K562 (cell line): ENCODE results near the gene IGFBP4. TPM values are rescaled to one million over a fixed set of nuclear protein-coding genes. Genes with fewer than 3 reads are reported as not detected.

Experiments used
- ATAC-seq: fragments of 200-7000 bp; cut with Tn5 transposase; 3 replicates; pipeline ENCODE4 v1.9.1; 2020; ENCODE audit warnings: moderate library complexity
- BruUV-seq: library from RNA; stranded (reverse); fragments of 400-500 nt; replicated peaks from 2 replicates; lab custom pipeline; 2021; lab: Mats Ljungman, UMichigan
- CTCF ChIA-PET: fragments of 300-600 bp; formaldehyde crosslinking; extraction: SDS; loops from one replicate; lab custom pipeline; 2021; ENCODE audit warnings: low intra/inter-chr PET ratio; lab: Yijun Ruan, JAX
- POLR2A ChIA-PET: fragments of 300-600, 350-650 bp; sonication (Branson Sonifier 250); formaldehyde crosslinking; extraction: SDS; loops from one replicate; lab custom pipeline; 2021; ENCODE audit warnings: antibody characterized with exemption, inconsistent platforms; lab: Yijun Ruan, JAX
- DNase-seq, 4 experiments: peaks; one replicate each; pipeline versions ENCODE4 v3.0.0 to v3.0.0-alpha.2; 2011 to 2018; ENCODE audit warnings: low spot score in 3 of 4, mixed read lengths in 3 of 4; ENCODE audit errors: extremely low read depth in 1 of 4
- FAIRE-seq: peaks from 2 replicates; lab custom pipeline; 2011; peaks lifted over from hg19 to GRCh38; lab: Jason Lieb, UNC
- H2AFZ ChIP-seq: 2 replicates; pipeline ENCODE4 v1.6.0; 2011; ENCODE audit warnings: low read depth, low read length, control low read depth, inconsistent platforms
- H3K27ac ChIP-seq: fragments of 200-600 bp; 3 replicates; pipeline ENCODE4 v1.8.0; 2011; ENCODE audit warnings: low read depth, mild to moderate bottlenecking, control low read depth, inconsistent platforms, low read length, moderate library complexity, mixed read lengths; ENCODE audit errors: extremely low read depth
- H3K27me3 ChIP-seq, 2 experiments: fragments of 300-600 bp in 1 of 2; 2 replicates in 1 of 2; 3 replicates in 1 of 2; pipeline versions ENCODE4 v1.6.0 to v1.8.0; 2011; ENCODE audit warnings: inconsistent platforms in 2 of 2, low read length in 2 of 2, mild to moderate bottlenecking in 1 of 2, mixed read lengths in 1 of 2, moderate library complexity in 1 of 2; ENCODE audit not compliant: control insufficient read depth in 2 of 2, insufficient read depth in 2 of 2
- H3K36me3 ChIP-seq: fragments of 300-600 bp; 3 replicates; pipeline ENCODE4 v1.8.0; 2011; ENCODE audit warnings: mild to moderate bottlenecking, low read length, inconsistent platforms; ENCODE audit not compliant: control insufficient read depth, insufficient read depth
- H3K4me1 ChIP-seq, 2 experiments: fragments of 200-600 bp in 1 of 2; replicated peaks in 1 of 2; 2 replicates in 1 of 2; 3 replicates in 1 of 2; pipeline versions ENCODE4 v1.5.1 to v1.8.0; 2011; ENCODE audit warnings: inconsistent platforms in 2 of 2, low read length in 2 of 2, mild to moderate bottlenecking in 1 of 2, mixed read lengths in 1 of 2, moderate library complexity in 1 of 2; ENCODE audit not compliant: control insufficient read depth in 2 of 2, insufficient read depth in 2 of 2
- H3K4me2 ChIP-seq: 2 replicates; pipeline ENCODE4 v1.6.1; 2011; ENCODE audit warnings: low read length, control low read depth, inconsistent platforms, mixed read lengths; ENCODE audit not compliant: insufficient read depth
- H3K4me3 ChIP-seq: fragments of 200-600 bp; sonication (generic), shearing (Covaris generic); 2 replicates; pipeline ENCODE4 v1.5.1; 2016; ENCODE audit warnings: control low read depth, inconsistent platforms
- H3K79me2 ChIP-seq: fragments of 200-600 bp; 3 replicates; pipeline ENCODE4 v1.8.0; 2011; ENCODE audit warnings: low read length, inconsistent platforms; ENCODE audit not compliant: control insufficient read depth, insufficient read depth
- H3K9ac ChIP-seq, 2 experiments: 2 replicates each; pipeline versions ENCODE4 v1.6.0 to v1.6.1; 2011; ENCODE audit warnings: low read depth in 2 of 2, low read length in 2 of 2, control low read depth in 1 of 2, inconsistent platforms in 1 of 2, mild to moderate bottlenecking in 1 of 2, mixed read lengths in 1 of 2; ENCODE audit not compliant: insufficient read depth in 1 of 2
- H3K9me1 ChIP-seq: one replicate; pipeline ENCODE4 v1.6.0; 2011; ENCODE audit warnings: inconsistent platforms, mild to moderate bottlenecking, low read length, moderate library complexity; ENCODE audit not compliant: control insufficient read depth, insufficient read depth
- H3K9me3 ChIP-seq: replicated peaks from 2 replicates; pipeline ENCODE4 v1.5.1; 2011; ENCODE audit warnings: low read depth, low read length, inconsistent platforms; ENCODE audit not compliant: control insufficient read depth, insufficient read depth
- H4K20me1 ChIP-seq: replicated peaks from 2 replicates; pipeline ENCODE4 v1.6.1; 2011; ENCODE audit warnings: low read length, inconsistent platforms, mixed read lengths; ENCODE audit not compliant: control insufficient read depth, insufficient read depth
- NFIC ChIP-seq: fragments of 450-650 bp; IDR thresholded peaks from 2 replicates; pipeline ENCODE4 v1.6.1; 2017; ENCODE audit warnings: mild to moderate bottlenecking, inconsistent platforms
- SRF ChIP-seq, 2 experiments: fragments of 250-450, 450-650 bp in 1 of 2; sonication (Bioruptor Pico) in 1 of 2; sonication (generic) in 1 of 2; formaldehyde crosslinking; IDR thresholded peaks; 2 replicates each; pipeline versions ENCODE4 v1.5.0 to v1.5.1; 2020 to 2022; ENCODE audit warnings: mild to moderate bottlenecking in 1 of 2, missing genetic modification reagents in 1 of 2
- WGBS: fragments of 100-300 bp; shearing (Covaris generic); methylation state at CpG from one replicate; pipeline ENCODE4 v1.1.6; 2016; ENCODE audit warnings: low coverage, mixed read lengths; ENCODE audit not compliant: insufficient coverage; ENCODE audit errors: missing lambda C conversion rate; 5-methylcytosine and 5-hydroxymethylcytosine counted together
- in situ Hi-C: fragments of 300-500 bp; cut with MboI; formaldehyde crosslinking; loops from 4 replicates; pipeline ENCODE4 v1.15.0; 2018; ENCODE audit warnings: inconsistent platforms, mixed read lengths
- intact Hi-C: fragments of 100-400 bp; cut with micrococcal nuclease; formaldehyde crosslinking; loops from 2 replicates; pipeline ENCODE4 v1.14.2; 2022
- polyA plus RNA-seq, 8 experiments: library from polyadenylated mRNA; depleted of rRNA in 4 of 8; stranded (reverse) in 5 of 8; unstranded in 3 of 8; fragments of >200 nt; fragmentation: Nextera tagmentation in 2 of 8; fragmentation: Illumina TruSeq in 1 of 8; extraction: Ambion mirVana in 2 of 8; extraction: Trizol in 1 of 8; gene quantifications; 2 replicates each; pipeline versions ENCODE4 v1.2.1 to v1.2.3, GENCODE V29; 2011 to 2014; ENCODE audit warnings: inconsistent platforms in 1 of 8, missing spikeins in 1 of 8
- total RNA-seq, 7 experiments: library from RNA; depleted of rRNA in 6 of 7; stranded (reverse); fragments of >200 nt in 6 of 7; fragmentation: Illumina TruSeq in 2 of 7; extraction: Trizol in 2 of 7; gene quantifications; 2 replicates each; pipeline versions ENCODE4 v1.2.1 to v1.2.3, GENCODE V29; 2011 to 2021; ENCODE audit warnings: low replicate concordance in 1 of 7
- TF ChIP-seq, protein P1 (sequence below), 2 experiments: IDR thresholded peaks in 1 of 2; conservative IDR thresholded peaks in 1 of 2; 2 replicates each; pipeline ENCODE4 v1.6.1; 2016; ENCODE audit warnings: low read depth in 2 of 2, mild to moderate bottlenecking in 1 of 2, missing compliant biosample characterization in 1 of 2, missing genetic modification characterization in 1 of 2, moderate library complexity in 1 of 2
- TF ChIP-seq, protein P2 (sequence below): fragments of 250-450 bp; sonication (Bioruptor Pico); IDR thresholded peaks from 2 replicates; pipeline ENCODE4 v1.8.0; 2022; ENCODE audit warnings: moderate library complexity, mild to moderate bottlenecking, inconsistent platforms

Gene IGFBP4
- total and polyA plus RNA-seq, 9 of the 15 experiments (the other 6 are each of a cell fraction or from before 2014, with no cell fraction given), result 8.8 to 99.8 (median 18.6) TPM

DNA sequence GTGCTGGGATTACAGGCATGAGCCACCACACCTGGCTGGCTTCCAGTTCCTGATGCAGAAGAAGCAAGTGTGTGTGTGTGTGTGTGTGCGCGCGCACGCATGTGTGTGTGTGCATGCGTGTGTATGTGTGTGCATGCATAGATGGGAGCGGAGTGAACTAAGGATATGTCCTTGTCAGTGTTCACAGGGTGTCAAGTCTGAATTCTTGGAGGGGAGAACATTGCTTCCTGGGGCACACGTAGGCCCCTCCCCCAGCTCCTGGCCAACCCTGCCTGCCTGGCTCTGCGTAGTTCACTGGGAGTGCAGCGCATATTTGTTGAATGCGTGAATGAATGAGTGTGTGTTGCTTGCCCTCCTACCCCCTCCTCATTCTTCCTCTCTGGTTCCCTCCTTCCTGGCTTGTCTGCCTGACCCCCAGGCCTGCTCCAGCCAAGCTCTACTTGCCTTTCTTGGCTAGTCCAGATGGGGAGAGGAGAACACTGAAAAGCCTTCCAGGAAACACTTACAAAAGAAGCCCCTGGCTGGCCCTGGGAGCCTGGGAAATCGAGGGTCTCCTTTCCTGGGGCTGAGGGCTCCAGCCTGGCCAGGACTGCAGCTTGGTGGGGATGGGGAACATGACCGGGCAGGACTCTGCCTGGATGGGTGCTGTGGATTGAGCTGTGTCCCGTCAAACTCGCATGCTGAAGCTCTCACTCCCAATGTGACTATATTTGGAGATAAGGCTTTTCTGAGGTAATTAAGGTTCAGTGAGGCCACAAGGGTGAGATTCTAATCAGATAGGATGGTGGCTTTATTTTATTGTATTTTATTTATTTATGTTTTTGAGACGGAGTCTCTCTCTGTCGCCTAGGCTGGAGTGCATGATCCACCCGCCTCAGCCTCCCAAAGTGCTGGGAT lies 27.9 kb downstream of the IGFBP4 start:
- H3K9me3 ChIP-seq, result no peaks in the 10 kb centered on the region
- no peaks in the 10 kb centered on the region for H3K79me2 ChIP-seq
- H3K4me2 ChIP-seq, result no peak overlapping the region
- H3K9ac ChIP-seq, result peak overlapping the region in 1 of 2 experiments; percentile 80; a peak in 2 of 4 replicates
- ATAC-seq, result no peak
- 47% methylated on average over 14 of the region's 17 CpGs for WGBS
- peak overlapping the region; percentile 21 for H2AFZ ChIP-seq
- no peaks in the 10 kb centered on the region for H4K20me1 ChIP-seq
- CTCF ChIA-PET, result interaction anchor here (0.9 kb wide), 1 partner anchor 110 kb away, joined by 3 read pairs; no protein-coding TSS in a partner anchor
- POLR2A ChIA-PET, result interaction anchor here (0.6 to 1.8 kb wide), 3 partner anchors 8 to 26 kb away, joined by 4 to 7 read pairs (median 5); no protein-coding TSS in a partner anchor
- TF ChIP-seq, protein P1, sequence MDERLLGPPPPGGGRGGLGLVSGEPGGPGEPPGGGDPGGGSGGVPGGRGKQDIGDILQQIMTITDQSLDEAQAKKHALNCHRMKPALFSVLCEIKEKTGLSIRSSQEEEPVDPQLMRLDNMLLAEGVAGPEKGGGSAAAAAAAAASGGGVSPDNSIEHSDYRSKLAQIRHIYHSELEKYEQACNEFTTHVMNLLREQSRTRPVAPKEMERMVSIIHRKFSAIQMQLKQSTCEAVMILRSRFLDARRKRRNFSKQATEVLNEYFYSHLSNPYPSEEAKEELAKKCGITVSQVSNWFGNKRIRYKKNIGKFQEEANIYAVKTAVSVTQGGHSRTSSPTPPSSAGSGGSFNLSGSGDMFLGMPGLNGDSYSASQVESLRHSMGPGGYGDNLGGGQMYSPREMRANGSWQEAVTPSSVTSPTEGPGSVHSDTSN (CRISPR knock-in tag; IDR thresholded peaks at IDR 0.05; ENCODE audit: low read depth), result no peak
- TF ChIP-seq, protein P1 (tag; conservative IDR thresholded peaks at IDR 0.05; ENCODE audit: low read depth), result no peak
- TF ChIP-seq SRF (CRISPR knock-in tag; IDR thresholded peaks at IDR 0.05) (peak in 1 of 2 experiments; percentile 80; a peak in 2 of 4 replicates), NFIC (peak; percentile 77)
- TF ChIP-seq, protein P2, sequence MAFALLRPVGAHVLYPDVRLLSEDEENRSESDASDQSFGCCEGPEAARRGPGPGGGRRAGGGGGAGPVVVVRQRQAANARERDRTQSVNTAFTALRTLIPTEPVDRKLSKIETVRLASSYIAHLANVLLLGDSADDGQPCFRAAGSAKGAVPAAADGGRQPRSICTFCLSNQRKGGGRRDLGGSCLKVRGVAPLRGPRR (CRISPR knock-in tag), result no peak
- H3K36me3 ChIP-seq, result no peaks in the 10 kb centered on the region
- BruUV-seq, result no TSS peak
- no peak overlapping the region for H3K27ac ChIP-seq
- in situ Hi-C loops, result no loop called here
- intact Hi-C loops, result loop anchor here (10.0 kb wide), 1 partner anchor 106 kb away; the partner anchor contains the start of gene GJD3
- no peak for FAIRE-seq
- no peak overlapping the region for H3K4me3 ChIP-seq
- H3K27me3 ChIP-seq, result peaks cover 0 to 7% of the 10 kb centered on the region in 2 experiments; a peak in 1 of 5 replicates
- peaks cover 11 to 26% of the 10 kb centered on the region in 2 experiments; a peak in 4 of 5 replicates for H3K4me1 ChIP-seq
- no peaks in the 10 kb centered on the region for H3K9me1 ChIP-seq
- DNase-seq, result no peak
